DMS 273 (cell line): ENCODE results near the gene AGBL4.

Experiments
- DNase-seq: peaks from one replicate; lab custom pipeline; 2025; ENCODE audit not compliant: unreplicated experiment; lab: John Stamatoyannopoulos, UW

Gene AGBL4

DNA sequence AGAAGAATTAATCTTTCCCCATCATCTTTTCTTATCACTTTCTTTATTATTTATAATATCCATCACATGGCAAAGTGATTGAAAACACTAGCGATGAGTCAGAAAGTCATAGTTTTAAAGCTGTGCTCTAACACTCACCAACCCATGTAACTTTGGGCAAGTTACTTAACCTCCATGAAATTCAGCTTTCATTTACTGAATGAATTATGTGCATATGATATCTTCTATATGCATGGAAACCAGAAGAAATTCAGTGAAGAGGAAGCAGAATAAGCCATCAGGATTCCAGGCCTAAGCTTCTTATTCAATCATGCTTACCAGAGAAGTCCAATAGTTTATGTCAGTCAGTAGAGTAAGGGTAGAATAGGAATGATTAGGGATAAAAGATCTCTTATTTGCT, 300.1 kb downstream of the AGBL4 start:
- DNase-seq = no peak

DNA sequence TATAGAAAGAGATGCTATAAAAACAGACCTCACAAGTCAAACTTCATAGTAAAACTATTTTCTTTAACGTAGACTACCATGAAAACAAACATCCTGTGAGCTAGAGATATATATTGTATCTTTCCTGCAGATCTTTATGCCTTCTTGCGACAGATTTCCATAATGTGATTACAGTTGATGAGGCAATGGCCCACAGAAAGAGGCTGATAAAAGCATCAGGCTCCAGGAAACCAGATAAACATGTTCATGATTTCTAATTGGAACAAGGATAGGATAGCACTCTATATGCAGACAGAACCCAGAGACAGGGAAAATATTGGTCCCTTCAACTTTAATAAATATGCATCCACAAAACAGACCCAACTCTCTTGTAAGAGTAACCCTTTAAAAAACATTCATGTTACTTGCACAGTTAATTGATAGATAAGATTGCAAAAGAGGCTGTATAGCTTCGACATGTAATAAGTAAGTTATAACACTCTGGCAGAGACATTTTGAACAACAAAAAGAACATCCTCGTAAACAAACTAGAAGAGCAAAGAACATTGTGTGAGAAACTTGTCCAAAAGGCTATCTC, 329.4 kb downstream of the AGBL4 start:
- no peak for DNase-seq

DNA sequence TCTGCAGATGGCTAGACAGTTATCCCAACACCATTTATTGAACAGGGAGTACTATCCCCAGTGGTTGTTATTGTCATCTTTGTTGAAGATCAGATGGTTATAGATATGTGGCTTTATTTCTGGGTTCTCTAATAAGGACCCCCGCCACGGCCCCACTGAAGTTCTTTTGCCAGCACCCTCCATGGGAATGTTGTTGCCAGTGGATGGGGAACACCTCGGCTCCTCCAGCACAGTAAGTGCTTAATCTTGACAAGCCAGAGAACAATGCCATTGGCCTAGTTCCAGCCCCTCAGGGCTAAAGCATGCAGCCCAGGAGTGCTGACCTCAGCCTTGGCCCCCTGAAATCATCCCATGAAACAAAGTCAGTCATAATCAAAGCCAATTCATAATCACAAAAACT, 337.6 kb downstream of the AGBL4 start:
- no peak for DNase-seq

DNA sequence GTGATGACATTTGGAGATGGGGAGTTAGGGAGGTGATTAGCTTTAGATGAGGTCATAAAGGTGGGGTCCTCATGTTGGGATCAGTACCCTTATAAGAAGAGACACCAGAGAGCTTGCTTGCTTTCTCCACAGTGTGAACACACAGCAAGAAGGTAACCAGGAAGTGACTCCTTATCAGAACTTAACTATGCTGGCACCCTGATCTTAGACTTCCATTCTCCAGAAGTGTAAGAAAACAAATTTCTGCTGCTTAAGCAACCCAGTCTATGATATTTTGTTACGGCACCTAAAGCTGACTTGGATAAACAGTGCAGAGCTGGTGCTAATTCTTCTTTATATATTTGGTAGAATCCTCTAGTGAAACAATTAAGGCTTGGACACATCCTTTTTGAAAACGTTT, 346.0 kb downstream of the AGBL4 start:
- no peak for DNase-seq

- no peak for DNase-seq
Observed at GRCh38 chr1:49651136-49651535, 372.6 kb downstream of the AGBL4 start.

- peak; percentile 1 for DNase-seq
Observed at GRCh38 chr1:49630156-49630555, 393.6 kb downstream of the AGBL4 start.

DNA sequence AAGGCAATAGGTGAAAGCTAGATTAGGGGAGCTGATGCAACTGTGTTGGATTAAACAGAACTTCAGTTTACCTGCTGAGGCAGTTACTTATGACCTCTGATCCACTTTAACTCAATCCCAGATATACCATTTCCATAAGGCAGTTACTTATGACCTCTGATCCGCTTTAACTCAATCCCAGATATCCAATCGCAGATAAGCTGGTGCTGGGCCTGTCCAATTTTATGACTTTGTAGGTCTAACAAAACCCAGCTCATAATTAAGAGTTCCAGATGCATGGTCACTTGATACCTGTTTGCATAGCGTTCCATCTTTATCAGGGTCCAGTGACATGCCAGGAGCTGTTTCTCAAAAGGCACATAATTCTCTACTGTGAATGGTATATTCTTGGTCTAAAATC, 396.0 kb downstream of the AGBL4 start:
- DNase-seq = no peak

GRCh38 chr1:49626472-49626871, 397.3 kb downstream of the AGBL4 start:
- no peak for DNase-seq

- DNase-seq = no peak
Observed at GRCh38 chr1:49622877-49623276, 400.9 kb downstream of the AGBL4 start.

DNA sequence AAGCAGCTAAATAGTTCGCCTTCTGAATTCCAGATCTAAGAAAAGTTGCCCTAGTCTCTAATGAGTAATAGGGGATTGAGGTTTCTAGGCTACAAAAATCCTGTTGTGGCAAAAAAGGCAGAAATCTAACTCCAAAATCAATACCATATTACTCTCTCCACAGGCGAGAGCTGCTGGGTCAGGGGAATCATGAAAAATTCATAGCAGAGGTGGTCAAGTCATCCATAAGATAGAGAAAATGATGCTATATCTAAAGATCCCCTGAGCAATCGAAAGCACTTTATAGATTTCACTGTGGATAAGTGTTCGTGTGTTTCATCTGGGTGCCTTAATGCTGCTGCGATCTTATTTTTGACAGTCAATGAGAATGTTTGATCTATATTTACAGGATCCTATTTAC, 417.7 kb downstream of the AGBL4 start:
- DNase-seq = no peak

DNA sequence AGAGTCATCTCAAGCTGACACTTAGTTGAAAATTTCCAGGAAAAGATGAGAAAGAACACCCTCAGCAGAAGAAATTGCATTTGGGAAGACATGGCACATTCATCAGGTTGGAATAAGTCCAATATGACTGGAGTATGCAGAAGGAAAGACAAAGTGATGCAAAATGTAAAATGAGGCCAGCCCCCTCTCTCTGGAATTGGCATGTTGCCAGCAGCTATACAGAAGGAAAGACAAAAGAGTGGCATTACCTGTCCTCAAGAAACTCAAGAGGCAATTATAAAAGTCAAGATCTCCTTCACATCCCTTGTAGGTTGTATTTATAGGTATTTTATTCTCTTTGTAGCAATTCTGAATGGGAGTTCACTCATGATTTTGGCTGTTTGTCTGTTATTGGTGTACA, 426.3 kb downstream of the AGBL4 start:
- no peak for DNase-seq

GRCh38 chr1:49576327-49576901, 447.3 kb downstream of the AGBL4 start:
- no peak for DNase-seq

DNA sequence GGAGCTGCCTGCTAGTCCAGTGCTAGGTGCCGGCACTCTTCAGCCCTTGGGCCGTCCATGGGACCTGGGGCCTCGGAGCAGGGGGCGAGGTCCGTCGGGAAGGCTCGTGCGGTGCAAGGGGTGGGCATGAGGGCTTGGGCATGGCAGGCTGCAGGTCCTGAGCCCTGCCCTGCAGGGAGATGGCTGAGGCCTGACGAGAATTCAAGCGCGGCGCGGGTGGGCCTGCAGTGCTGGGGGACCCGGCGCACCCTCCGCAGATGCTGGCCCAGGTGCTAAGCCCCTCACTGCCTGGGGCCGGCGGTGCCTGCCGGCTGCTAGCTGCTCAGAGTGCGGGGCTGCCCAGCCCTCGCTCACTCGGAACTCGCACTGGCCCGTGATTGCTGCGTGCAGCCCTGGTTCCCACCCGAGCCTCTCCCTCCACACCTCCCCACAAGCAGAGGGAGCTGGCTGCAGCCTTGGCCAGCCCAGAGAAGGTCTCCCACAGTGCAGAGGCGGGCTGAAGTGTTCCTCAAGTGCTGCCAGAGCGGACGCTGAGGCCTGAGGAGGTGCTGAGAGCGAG, 467.0 kb downstream of the AGBL4 start:
- DNase-seq = no peak

- DNase-seq = no peak
Observed at GRCh38 chr1:49552101-49552500, 471.7 kb downstream of the AGBL4 start.

DNA sequence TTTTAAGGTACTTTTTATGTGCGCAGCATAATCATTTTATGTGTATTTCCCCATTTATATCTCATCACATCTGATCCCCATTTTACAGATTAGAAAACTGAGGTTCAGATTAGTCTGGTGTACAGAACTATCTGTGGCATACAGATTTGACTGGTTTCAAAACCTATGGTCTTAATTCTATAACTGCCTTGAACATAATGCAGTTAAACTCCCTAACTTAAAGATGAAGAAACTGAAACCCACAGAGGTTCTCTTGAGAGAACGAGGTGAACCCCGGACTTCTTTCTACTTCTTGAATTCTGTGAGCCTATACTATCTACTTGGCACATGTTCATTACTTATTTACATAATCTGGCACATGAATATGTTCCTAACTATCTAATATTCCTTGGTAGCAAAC, 479.1 kb downstream of the AGBL4 start:
- no peak for DNase-seq

DNA sequence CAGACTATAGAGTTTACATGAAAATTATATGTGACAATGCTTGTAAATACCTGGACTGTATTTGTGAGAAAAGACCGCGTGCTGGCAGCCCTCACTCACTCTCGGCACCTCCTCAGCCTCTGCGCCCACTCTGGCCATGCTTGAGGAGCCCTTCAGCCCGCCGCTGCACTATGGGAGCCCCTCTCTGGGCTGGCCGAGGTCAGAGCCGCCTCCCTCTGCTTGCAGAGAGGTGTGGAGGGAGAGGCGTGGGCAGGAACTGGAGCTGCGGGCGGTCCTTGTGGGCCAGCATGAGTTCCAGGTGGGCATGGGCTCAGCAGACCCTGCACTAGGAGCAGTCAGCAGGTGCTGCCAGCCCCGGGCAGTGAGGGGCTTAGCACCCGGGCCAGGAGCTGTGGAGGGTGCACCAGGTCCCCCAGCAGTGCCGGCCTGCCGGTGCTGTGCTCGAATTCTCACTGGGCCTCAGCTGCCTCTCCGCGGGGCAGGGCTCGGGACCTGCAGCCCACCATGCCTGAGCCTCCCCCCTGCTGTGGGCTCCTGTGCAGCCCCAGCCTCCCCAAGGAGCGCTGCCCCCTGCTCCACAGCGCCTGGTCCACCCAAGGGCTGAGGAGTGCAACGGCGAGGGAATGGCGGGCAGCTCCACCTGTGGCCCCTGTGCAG, 482.5 kb downstream of the AGBL4 start:
- no peak for DNase-seq

- no peak for DNase-seq
Observed at GRCh38 chr1:49527606-49528305, 496.0 kb downstream of the AGBL4 start.

GRCh38 chr1:49526672-49527071, 497.1 kb downstream of the AGBL4 start:
- DNase-seq = no peak

DNA sequence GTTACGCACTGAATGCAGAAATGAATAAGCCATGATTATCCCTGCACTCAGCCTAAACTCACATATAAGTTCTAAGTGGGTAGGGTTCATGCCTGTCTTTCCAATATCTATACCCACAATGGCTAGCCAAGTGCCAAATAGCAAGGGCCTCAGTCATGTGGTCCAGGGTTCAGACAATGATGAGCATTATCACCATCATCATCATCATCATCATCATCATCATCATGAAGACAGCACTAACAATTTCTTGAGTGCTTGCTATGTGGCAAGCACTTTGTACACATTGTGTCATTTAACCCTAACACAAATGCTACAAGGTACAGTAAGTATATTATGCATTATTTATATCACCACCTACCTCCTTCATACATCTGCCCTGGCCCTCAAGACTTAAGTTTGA, 500.0 kb downstream of the AGBL4 start:
- no peak for DNase-seq

GRCh38 chr1:49466961-49467360, 556.8 kb downstream of the AGBL4 start:
- no peak for DNase-seq

DNA sequence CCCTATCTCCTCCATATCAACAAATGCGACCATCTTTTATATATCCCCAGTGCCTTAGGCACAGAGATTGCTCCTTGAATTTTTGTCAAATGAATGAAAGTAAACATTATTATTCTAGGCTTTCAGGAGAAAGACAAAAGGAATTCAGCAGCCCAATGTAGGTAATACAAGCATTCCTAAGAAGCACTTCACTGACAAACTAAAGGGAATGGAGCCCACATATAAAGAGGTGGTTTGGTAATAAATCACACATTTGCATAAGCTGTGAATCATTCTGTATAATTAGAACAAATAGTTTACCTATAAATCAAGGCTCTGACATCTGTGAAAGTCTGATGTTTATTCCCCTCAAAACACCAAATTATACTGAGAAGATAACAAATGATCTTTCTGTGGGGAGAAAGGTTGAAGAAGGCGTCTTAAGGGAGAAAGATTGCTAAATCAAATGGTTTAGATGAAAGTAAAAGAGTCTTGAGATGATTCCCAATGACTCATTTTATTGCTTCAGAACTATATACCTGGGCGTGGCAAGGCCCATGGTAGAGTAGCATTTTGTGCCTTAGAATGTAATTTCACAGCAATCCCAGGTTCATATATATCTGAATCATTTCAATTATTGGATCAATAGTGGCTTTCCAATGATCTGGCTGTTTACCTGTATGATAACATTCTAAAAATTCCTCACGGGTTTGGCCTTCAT, 558.1 kb downstream of the AGBL4 start:
- no peak for DNase-seq
